Activated CD8-positive, alpha-beta memory T cell treated with anti-CD3 and anti-CD28 coated beads, Interleukin-2, amount 50 U/mL, for 1 hour (primary cell): ENCODE measurements around the gene EMC10.
A peak's percentile ranks its signal among the peaks of the same experiment; 100 is the strongest.

Experiments
- DNase-seq: peaks from one replicate; pipeline ENCODE4 v3.0.0-alpha.2; 2020; ENCODE audit errors: extremely low read depth

The EMC10 gene

DNA sequence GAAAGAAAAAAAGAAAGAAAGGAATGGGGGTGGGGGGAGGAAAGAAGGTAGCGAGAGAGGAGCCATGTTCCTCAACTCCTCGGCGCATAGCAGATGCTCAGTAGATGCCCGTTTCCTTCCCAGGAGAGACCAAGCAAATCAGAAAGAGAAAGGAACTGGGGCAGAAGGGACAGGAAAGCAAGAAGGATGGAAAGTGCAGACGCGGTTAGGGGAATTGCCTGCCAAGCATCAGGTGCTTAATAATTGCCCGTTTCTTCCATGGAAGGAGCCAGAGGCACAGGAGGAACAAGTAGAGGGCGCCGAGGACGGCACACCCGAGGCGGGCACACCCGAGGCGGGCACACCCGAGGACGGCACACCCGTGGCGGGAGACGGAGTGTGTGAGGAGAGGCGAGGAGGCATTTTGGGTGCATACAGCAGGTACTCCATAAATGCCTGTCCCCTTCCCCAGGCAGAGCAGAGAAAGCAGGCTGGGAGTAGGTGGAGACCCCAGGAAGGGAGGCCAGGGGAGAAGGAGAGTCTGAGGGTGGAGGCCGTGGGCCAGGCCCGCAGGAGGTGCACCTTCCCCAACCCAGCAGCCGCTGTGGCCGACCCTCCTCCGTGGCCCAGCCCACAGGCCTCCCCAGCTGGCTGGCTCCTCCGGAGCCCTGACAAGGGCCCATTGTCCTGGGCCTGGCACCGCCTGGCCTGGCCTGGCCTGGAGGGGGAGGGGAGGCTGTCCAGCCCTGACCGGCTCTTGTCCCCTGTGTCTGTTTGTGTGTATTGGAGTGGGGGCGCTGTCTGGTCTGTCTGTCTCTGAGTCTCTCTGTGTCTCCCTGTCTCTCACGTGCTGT lies 20.1 kb downstream of the EMC10 start:
- no peak for DNase-seq

DNA sequence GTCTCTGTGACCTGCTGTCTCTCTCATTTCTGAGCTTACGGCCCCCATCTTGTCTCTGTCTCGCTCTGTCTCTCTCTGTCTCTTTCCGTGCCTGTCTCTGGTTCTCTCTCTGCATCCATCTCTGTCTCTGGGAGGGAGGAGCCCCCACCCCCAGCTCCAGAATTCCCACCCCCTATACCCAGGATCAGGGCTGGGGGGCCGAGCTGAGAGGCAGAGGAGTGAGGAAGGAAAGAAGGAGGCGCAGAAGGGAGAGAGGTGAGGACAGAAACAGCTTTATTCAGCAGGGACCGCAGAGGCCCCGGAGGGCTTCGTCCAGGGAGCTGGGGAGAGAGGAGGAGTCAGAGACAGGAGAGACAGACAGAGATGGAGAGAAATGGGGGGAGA lies 20.7 kb downstream of the EMC10 start:
- no peak for DNase-seq

DNA sequence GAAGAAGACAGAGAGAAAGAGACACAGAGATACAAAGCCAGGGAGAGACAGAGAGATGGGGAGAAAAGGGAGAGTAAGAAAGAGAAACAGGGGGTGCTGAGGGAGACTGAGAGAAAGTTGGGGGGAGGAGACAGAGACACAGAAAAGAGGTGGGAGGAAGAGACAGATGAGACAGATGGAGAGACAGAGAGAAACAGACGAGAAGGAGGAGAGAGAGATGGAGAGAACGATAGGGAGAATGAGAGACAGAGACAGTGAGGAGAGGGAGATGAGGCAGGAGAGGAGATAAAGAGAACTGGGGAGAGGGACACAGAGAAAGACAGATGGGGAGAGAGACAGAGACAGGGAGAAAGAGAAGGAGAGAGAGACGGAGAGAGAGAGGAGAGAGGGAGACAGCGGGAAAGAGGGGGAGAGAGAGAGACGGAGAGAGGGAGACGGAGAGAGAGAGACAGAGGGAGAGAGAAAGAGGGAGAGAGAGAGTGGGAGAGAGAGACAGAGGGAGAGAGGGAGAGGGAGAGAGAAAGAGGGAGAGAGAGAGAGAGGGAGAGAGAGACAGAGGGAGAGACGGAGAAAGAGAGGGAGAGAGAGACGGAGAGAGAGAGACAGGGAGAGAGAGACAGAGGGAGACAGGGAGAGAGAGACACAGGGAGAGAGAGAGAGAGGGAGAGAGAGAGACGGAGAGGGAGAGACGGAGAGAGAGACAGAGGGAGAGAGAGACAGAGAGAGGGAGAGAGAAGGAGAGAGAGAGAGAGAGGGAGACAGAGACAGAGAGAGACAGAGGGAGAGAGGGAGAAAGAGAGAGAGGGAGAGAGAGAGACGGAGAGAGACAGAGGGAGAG lies 22.1 kb downstream of the EMC10 start:
- no peak for DNase-seq

DNA sequence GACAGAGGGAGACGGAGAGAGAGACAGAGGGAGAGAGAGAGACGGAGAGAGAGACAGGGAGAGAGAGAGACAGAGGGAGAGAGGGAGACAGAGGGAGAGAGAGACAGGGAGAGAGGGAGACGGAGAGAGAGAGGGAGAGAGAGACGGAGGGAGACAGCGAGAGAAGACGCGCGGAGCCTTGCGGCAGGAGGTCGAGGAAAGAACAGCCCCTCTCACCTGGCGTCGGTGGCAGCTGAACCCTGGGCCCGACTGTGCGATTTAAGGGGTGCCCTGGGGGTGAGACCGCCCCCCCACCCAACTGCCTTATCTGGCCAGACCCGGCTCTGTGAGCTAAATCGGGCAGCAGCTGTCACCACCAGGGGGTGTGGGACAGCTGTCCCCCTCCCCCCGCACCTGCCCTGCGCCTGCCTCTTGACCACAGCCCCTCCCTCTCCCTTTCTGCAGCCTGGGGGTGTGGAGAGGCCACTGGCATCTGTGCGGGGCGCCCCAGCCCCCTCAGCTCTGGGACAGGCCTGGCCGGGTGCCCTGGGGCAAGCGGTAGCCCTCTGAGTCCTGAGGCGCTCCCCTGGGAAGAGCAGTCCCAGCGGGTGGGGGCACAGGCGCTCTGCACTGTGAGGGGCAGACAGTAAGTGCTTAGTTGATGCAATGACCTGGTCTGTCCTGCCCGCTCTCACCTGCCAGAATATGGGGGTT lies 23.9 kb downstream of the EMC10 start:
- no peak for DNase-seq

DNA sequence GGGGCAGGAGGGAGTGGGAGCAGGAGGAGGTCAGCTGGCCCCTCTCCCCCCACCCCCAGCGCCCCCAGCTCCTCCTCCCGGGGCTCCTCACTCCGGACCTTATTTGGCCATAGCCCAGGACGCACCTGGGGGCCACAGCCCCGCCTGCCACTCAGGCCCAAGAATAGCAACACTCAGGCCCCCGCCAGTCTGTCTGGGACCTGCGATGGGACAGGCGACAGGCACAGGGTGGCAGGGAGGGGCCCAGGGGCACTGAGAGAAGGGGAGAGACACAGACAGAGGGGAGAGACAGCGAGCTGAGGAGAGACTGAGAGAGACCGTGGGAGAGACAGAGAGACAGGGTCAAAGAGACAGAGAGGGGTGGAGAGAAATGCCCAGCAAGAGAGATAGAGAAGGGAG lies 24.4 kb downstream of the EMC10 start:
- DNase-seq: no peak

DNA sequence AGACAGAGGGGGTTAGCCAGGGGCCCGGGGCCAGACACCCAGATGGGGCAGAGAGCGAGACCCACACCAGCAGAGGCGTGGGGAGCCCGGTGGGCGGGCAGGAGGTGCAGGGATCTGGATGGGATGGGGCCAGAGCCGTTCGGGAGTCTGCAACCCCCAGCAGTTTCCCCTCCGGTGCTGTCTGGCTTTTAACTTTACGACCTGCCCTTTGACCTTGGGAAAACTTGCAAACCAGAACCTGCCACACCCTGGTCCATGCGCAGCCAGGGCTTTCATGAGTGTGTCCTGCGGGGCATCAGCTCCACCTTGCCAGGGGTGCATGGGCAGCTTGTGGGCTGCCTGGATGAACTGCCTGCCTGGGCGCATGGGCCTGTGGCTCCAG lies 24.9 kb downstream of the EMC10 start:
- DNase-seq: no peak

DNA sequence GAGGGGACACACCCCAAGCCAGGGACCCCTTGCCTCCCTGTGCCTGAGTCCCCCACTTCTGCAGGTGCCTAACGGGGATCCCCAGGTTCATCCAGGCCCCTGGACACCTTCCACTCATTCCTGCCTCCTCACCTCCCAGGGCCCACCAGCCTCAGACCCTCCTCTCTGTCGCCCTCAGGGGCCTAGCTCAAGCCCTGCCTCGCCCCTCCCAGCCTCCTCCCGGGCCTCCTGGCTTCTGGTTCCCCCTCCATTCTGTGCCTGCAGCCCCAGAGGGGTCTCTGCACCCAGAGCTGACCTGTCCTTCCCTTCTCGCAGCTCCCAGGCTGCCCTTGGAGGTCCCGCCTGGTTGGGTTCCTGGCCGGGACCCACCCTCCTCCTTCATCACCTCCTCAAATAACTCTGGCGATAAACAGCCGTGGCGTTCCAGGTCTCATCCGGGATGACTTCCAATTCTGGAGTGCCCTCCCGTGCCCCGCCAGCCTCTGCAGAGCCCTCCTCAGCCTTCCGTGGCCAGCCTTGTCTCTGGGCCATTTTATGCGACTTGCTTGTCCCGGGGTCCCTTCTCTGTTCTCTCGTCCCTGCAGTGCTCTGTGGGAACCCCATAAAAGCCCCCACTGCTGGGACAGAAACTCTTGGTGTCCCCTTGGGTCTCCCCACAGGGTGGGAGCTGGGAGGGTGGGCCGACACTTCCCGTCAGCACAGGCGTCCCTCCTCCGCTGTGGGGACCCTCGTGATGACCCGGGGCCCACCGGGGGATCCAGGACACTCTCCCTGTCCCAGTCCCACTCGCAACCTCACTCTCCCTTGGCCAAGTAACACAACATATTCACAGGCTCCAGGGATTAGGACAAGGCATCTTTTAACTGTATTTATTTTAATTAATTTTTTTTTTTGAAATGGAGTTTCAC lies 25.5 kb downstream of the EMC10 start:
- no peak for DNase-seq

DNA sequence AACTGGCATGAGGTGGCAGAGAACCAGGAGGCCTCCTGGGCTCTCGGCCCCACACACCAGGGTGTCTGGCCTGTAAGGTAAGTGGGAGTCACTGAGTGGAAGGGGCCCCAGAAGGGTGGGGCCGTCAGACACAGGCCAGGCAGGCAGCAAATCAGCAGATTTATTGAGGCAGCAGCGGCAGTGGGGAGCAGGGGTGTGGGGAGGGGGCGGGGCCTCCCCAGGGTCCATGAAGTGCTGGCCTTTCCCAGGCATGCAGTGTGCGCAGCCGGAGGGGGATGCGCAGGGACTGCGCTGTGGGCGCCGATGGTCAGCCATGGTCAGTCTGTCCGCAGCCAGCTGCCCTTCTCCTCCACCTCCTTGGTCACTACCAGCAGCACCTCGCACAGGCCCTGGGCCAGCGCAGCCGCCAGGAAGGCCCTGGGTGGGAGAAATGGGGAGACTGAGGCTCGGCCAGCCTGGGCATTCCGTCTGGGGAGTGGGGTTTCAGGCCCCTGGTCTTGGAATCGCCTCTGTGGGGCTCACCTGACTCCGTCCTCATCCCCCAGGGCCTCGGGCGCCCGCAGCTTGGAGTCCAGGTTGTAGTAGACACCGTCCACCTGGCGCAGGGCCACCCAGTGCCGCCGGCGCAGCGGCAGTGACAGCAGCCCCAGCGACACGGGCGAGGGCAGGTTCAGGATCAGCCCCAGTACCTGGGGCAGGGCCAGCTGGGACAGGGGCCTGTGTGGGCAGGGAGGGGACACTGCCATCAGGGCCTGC lies 29.7 kb downstream of the EMC10 start:
- DNase-seq: no peak

DNA sequence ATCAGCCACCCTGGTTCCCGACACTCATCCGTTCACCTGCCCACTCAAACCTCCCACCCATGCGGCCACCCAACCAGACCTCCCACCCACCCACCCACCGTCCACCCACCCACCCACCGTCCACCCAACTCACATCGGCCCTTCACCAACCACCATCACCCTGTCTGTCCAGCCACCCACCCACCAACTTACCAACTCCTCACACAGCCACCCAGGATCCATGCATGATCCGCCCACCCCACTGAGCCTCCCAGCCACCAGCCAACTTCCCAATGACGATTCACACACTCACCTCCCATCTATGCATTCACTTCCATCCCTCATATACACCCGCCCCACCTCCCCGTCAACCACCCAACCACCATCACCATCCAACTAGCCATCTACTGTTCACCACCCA lies 30.4 kb downstream of the EMC10 start:
- no peak for DNase-seq

DNA sequence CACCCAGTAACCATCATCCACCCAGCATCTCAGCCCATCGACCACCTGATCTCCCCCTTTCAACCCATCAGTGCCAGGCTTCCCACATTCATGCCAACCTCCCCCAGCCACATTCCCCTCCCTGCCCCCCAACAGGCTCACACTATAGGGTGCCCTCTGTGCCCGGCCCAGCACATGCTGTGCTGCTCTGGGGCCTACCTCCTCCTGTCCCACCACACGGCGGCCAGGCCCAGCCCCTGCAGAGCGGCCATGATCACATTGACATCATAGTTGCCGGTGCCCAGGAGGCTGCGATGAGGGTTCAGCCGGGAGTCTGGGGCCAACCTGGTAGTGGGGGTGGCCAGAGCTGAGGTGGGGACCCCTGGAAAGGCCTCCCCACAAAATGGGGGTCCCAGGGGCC lies 31.1 kb downstream of the EMC10 start:
- no peak for DNase-seq

DNA sequence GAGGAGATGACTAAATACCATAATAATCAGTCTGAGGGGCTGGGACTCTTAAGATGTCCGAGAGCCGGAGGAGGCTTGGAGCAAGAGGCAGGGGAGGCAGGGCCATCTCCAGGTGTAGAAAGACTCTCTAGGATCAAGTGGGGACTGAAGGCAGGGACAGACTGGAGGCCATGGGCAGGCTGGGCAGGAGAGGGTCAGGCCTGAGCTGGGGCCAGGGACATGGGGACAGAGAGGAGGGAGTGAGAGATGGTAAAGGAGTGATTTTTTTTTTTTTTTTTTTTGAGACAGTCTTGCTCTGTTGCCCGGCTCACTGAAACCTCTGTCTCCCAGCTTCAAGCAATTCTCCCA lies 32.5 kb downstream of the EMC10 start:
- DNase-seq: no peak

DNA sequence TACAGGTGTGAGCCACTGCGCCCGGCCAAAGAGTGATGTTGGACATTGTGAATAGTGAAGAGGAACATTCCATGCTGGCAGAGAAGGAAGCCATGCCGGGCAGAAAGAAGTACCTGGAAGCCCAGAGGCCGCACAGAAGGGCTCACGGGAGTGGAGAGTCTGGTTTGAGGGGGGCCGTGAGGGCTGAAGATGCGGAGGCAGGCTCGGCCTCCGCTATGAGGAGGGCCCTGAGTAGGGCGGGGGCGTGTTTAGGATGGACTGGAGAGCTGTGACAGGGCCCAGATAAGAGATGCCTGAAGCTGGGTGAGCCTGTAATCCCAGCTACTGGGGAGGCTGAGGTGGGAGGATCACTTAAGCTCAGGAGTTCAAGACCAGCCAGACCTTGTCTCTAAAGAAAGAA lies 33.1 kb downstream of the EMC10 start:
- DNase-seq: no peak

DNA sequence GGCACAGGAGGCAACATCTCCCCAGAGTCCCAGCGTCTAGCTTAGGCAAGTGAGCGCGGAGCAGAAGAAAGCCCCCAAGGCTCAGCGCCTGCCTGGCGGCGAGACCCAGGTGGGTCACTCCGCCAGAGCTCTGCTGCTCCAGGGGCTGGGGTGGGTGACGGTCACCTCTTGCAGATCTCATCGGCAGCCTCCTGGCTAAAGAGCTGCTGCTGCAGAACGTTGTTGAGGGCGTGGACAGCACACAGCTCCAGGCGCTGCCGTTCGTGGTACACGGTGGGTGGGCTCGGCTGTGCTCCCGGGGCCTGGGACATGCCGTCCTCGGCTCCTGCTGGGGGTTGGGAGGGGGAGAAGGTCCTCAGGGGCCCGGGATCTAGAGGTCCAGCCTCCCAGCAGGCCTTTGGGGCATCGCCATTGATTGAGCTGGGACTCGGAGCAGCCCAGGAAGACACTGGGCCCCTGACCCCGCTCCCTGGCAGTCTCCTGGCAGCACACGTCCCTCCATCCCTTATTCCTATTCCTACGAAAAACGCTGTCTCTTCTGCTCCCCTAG lies 33.9 kb downstream of the EMC10 start:
- DNase-seq: no peak

DNA sequence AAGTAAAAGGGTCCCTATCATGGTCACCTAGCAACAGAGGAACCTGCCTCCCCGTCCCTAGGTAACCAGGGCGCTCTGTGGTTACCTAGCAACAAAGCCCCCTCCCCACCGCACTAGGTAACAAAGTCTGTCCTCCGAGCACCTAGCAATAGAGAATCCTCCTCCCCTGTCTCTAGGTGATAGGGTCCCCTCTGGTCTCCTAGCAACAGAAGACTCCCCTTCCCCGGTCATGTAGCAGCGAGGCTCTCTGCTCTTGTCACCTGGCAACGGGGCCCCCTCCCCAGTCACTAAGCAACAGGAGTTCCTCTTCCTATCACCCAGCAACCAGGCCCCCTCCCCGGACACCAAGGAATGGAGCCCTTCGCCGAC lies 34.4 kb downstream of the EMC10 start:
- DNase-seq: no peak

DNA sequence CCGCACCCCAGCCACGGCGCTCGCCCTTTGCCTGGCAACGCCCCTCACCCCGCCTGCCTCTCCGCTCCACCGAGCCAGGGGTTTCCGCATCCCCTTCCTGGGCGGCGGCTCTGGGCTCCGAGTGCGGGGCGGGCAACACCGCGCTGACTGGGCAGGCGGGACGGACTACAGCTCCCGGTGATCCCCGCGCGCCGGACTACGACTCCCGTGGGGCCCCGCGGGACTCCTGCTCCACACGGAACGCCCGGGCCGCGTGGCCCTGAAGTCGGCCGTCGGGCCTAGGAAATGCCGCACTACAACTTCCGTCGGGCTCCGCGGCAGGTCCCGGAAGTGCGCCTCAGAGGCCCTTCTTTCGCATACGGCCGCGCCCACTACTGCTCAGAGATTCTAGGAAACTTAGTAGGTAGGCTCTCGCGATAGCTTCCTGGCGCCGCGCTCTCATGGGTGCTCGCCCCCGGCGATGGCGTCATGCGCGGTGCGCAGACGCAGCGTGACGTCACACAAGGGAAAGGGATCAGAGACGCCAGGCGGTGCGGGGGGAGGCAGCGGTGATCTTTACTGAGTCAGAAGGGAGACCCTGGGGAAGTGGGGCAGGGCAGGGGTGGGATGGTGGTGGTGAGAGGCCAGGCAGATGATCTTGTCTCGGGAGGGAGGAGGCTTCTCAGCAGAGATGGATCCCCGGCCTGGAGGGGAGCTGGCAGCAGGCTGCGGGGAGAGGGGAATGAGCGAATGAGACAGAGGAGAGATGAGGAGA lies 34.9 kb downstream of the EMC10 start, which contains the start of gene JOSD2:
Gene JOSD2 (minus strand): TSS at position 123 of the 754 bp plus-strand sequence. CDS start 760 bp downstream, outside the sequence.
- DNase-seq: peak; percentile 98

DNA sequence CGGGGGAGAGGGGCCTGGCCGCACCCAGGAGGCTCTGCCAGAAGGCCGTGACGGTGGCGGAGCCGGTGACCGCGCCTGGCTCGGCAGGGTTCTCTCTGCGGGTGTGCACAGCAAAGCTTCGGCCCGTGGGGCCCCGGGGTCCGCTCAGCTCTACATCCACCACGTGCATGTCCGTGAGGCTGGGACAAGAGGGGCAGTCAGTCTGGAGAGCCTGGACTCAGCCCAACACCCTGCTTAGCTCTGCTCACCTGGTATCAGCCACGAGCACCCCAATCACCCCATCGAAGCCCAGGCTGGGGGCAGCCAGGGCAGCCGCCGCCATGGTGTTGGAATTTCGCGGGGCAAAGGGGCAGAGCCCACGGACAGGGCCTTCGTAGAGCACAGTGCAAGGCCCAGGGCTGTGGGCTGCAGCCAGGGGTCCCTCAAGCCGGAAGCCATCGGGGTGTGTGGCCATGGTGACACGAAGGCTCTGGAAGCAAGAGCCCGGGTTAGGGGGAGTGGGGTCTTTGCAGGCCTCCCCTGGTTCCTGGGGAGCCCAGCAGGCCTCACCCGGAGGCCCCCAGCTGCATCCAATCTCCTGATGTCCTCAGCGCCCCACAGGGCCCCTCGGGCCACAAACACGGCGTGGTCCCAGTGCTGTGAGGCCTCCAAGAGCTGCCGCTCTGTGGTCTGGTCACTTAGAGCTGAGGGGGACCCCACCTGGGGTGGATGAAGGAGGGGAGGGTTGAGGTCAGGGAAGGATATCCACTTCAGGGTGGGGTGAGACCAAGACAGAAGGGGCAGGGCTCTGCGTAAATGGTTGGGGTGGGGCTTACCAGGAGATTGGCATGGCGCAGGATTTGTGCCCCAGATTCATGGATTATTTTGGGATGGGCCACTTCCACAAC lies 36.0 kb downstream of the EMC10 start:
- no peak for DNase-seq

DNA sequence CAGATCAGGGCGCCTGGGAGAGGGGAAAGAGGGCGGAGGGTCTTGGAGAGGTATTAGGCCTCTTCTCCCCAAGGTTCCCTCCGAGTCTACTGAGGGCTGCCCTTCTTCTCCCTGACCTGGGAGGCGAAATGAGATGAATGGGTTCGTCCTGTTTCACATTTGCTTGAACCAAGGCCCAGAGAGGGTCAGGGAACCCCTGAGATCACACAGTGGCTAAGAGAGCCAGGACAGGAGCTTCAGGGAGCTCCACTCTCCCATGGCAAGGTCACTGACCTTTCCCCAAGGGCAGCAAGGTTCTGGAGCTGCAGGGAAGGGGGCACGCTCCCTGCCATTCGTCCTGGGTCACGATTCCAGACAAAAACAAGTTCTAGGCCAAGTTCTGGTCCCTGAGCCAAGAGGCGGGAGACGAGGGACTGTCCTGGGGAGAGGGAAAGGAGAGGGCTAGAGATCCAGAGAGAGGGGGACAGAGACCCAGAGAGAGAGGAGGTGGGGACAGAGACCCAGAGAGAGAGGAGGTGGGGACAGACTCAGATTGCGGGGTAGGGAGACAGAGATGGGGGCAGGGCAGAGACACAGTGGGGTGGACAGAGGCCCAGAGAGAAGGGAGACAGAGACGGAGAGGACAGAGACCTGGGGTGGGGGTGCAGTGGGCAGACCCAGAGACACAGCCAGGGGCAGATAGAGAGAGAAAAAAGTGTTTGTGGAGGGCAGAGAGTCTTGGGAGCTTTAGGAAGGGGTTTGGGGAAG lies 36.9 kb downstream of the EMC10 start:
- DNase-seq: no peak

DNA sequence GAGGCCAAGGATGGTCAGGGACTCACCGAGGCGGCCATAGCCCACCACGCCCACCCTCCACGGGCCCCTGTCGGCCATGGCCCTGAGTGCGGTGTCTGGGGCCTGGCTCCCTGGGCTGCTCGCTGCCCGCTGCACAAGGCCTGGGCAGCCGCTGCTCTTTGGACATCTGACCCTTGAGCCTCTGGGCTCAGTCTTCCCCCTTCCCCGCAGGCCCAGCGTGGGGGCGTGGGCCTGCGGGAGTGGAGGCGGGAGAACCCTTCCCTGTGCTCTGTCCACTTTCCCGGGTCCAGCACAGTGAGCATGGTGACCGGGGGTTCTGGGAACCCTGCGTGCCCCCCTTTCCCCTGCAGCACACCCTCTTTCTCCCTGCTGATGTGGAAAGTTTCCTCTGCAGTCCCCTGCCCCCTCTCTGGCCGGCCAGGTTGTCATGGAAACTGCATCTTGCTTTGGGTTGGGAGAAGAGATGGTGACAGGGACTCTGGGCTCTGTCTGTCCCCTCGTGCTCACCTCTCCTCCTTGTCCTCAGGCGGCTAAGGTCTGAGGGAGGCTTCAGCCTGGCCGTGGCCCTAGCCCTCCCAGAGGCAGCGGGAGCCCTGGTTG lies 37.5 kb downstream of the EMC10 start, which contains the start of gene ASPDH:
Gene ASPDH (minus strand): TSS at position 168 of the 600 bp plus-strand sequence. CDS start 90 bp downstream, at position 78.
- DNase-seq: no peak
